ENCODE data around the gene GAL3ST1.

DNA sequence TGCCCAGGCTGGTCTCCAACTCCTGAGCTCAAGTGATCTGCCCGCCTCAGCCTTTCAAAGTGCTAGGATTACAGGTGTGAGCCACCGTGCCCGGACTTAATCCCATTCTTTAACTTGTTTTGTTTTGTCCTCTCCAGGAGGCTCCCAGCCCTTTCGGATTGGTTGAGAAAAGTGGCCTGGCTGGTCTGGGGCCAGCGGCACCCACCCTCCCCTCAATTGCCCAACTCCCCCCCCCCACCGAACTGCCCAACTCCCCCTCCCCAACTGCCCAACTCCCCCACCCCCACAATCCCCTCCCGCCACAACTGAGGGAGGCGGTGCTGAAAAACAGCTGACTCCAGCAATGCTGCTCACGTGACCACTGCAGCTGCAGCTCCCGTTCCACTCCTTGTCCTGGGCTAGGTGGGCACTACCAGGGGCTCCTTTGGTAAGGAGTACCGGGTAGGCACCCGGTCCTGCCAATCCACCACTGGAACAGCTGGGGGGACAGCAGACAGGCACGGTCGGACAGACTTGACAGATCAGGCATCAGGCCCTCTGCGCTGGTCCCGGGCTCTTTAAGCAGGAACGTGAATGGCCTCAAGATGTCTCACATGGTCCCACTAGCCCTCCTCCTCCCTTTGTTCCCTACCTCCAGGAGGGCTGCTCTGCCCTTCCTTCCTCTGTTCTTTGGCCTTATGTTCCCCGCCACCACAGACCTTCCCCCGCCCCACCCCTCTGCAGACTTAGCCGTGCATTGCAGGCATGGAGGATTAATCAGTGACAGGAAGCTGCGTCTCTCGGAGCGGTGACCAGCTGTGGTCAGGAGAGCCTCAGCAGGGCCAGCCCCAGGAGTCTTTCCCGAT is 32.2 kb upstream of the GAL3ST1 start, which contains the start of gene TCN2:
- TF ChIP-seq EZH2phosphoT487 (IDR thresholded peaks at IDR 0.05; ENCODE audit: borderline replicate concordance): no peak
- TF ChIP-seq, protein P1, sequence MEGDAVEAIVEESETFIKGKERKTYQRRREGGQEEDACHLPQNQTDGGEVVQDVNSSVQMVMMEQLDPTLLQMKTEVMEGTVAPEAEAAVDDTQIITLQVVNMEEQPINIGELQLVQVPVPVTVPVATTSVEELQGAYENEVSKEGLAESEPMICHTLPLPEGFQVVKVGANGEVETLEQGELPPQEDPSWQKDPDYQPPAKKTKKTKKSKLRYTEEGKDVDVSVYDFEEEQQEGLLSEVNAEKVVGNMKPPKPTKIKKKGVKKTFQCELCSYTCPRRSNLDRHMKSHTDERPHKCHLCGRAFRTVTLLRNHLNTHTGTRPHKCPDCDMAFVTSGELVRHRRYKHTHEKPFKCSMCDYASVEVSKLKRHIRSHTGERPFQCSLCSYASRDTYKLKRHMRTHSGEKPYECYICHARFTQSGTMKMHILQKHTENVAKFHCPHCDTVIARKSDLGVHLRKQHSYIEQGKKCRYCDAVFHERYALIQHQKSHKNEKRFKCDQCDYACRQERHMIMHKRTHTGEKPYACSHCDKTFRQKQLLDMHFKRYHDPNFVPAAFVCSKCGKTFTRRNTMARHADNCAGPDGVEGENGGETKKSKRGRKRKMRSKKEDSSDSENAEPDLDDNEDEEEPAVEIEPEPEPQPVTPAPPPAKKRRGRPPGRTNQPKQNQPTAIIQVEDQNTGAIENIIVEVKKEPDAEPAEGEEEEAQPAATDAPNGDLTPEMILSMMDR (conservative IDR thresholded peaks at IDR 0.05; ENCODE audit: low read length): no peak; the same call in 1 of the 2 replicates

Measured in Loucy (cell line).